Endothelial cell of umbilical vein (primary cell): ENCODE measurements around the gene ENTPD6. TPM values are rescaled to one million over a fixed set of nuclear protein-coding genes. Genes with fewer than 3 reads are reported as not detected.

Source experiments
- BruUV-seq: library from RNA; stranded (reverse); fragments of 400-500 nt; replicated peaks from 2 replicates; lab custom pipeline; 2021; lab: Mats Ljungman, UMichigan
- CTCF ChIA-PET: fragments of 300-600, 350-600 bp; sonication (Branson Sonifier 250); formaldehyde crosslinking; loops from one replicate; lab custom pipeline; 2021; ENCODE audit warnings: antibody characterized with exemption, inconsistent platforms; lab: Charles Lee
- POLR2A ChIA-PET: fragments of 300-600, 350-600 bp; sonication (Branson Sonifier 250); formaldehyde crosslinking; loops from one replicate; lab custom pipeline; 2021; ENCODE audit warnings: antibody characterized with exemption, inconsistent platforms; lab: Charles Lee
- DNase-seq: peaks from one replicate; pipeline ENCODE4 v3.0.0-alpha.2; 2011; ENCODE audit warnings: low read depth, low spot score
- FAIRE-seq: peaks from 2 replicates; lab custom pipeline; 2011; peaks lifted over from hg19 to GRCh38; lab: Jason Lieb, UNC
- H2AFZ ChIP-seq: 2 replicates; pipeline ENCODE4 v1.6.0; 2012; ENCODE audit warnings: low read depth, low read length, control low read depth, inconsistent platforms
- H3K27ac ChIP-seq: 2 replicates; pipeline ENCODE4 v1.5.1; 2011; ENCODE audit warnings: low read depth, mild to moderate bottlenecking, control low read depth, low read length, moderate library complexity; ENCODE audit not compliant: insufficient read depth
- H3K27me3 ChIP-seq, 2 experiments: 2 replicates each; pipeline versions ENCODE4 v1.6.0 to v1.6.1; 2011; ENCODE audit warnings: low read length in 2 of 2, mixed read lengths in 1 of 2; ENCODE audit not compliant: control insufficient read depth in 2 of 2, insufficient read depth in 2 of 2
- H3K36me3 ChIP-seq, 2 experiments: 2 replicates in 1 of 2; 3 replicates in 1 of 2; pipeline ENCODE4 v1.5.1; 2011; ENCODE audit warnings: low read length in 2 of 2, mild to moderate bottlenecking in 1 of 2, moderate library complexity in 1 of 2; ENCODE audit not compliant: control insufficient read depth in 2 of 2, insufficient read depth in 2 of 2; ENCODE audit errors: extremely low read depth in 1 of 2
- H3K4me1 ChIP-seq: 3 replicates; pipeline ENCODE4 v1.5.1; 2011; ENCODE audit warnings: mild to moderate bottlenecking, low read length; ENCODE audit not compliant: control insufficient read depth, insufficient read depth; ENCODE audit errors: extremely low read depth
- H3K4me2 ChIP-seq: 2 replicates; pipeline ENCODE4 v1.6.1; 2011; ENCODE audit warnings: low read length, control low read depth, mixed read lengths; ENCODE audit not compliant: insufficient read depth
- H3K4me3 ChIP-seq, 3 experiments: fragments of 200-600 bp in 1 of 3; sonication (generic), shearing (Covaris generic) in 1 of 3; replicated peaks in 1 of 3; 2 replicates each; pipeline ENCODE4 v1.5.1; 2011 to 2016; ENCODE audit warnings: control low read depth in 3 of 3, low read length in 3 of 3, mild to moderate bottlenecking in 2 of 3, inconsistent platforms in 1 of 3, low read depth in 1 of 3, moderate library complexity in 1 of 3; ENCODE audit not compliant: insufficient read depth in 1 of 3
- H3K79me2 ChIP-seq: 2 replicates; pipeline ENCODE4 v1.6.0; 2012; ENCODE audit warnings: low read length, inconsistent platforms; ENCODE audit not compliant: control insufficient read depth, insufficient read depth
- H3K9ac ChIP-seq: replicated peaks from 2 replicates; pipeline ENCODE3; 2011; ENCODE audit warnings: low read length, control low read depth; ENCODE audit not compliant: insufficient read depth; ENCODE audit errors: extremely low read depth
- H3K9me1 ChIP-seq: replicated peaks from 3 replicates; pipeline ENCODE4 v1.6.0; 2011; ENCODE audit warnings: mild to moderate bottlenecking, low read length; ENCODE audit not compliant: control insufficient read depth, insufficient read depth; ENCODE audit errors: extremely low read depth
- H3K9me3 ChIP-seq: replicated peaks from 2 replicates; pipeline ENCODE4 v1.5.1; 2012; ENCODE audit warnings: low read length, inconsistent platforms; ENCODE audit not compliant: control insufficient read depth, insufficient read depth
- H4K20me1 ChIP-seq: replicated peaks from 2 replicates; pipeline ENCODE3; 2011; ENCODE audit warnings: mild to moderate bottlenecking, low read length; ENCODE audit not compliant: control insufficient read depth, insufficient read depth; ENCODE audit errors: extremely low read depth
- CTCF ChIP-seq, 2 donors: IDR thresholded peaks; 1 replicate in 1 of 2; 2 replicates in 1 of 2; pipeline ENCODE4 v1.5.1; 2011; ENCODE audit warnings: low read length in 2 of 2, mild to moderate bottlenecking in 2 of 2, moderate library complexity in 2 of 2, control low read depth in 1 of 2, inconsistent platforms in 1 of 2, low read depth in 1 of 2; ENCODE audit not compliant: insufficient read depth in 1 of 2; ENCODE audit errors: extremely low read depth in 1 of 2
- EZH2 ChIP-seq: IDR thresholded peaks from 2 replicates; pipeline ENCODE4 v1.6.1; 2012; ENCODE audit warnings: borderline replicate concordance, low read depth, mild to moderate bottlenecking, moderate library complexity, low read length, inconsistent platforms; ENCODE audit not compliant: severe bottlenecking
- FOS ChIP-seq: IDR thresholded peaks from 2 replicates; pipeline ENCODE4 v1.6.1; 2011; ENCODE audit warnings: mild to moderate bottlenecking, low read length, moderate library complexity, borderline replicate concordance; ENCODE audit not compliant: insufficient read depth
- GATA2 ChIP-seq: IDR thresholded peaks from 2 replicates; pipeline ENCODE4 v1.7.0; 2011; ENCODE audit warnings: low read depth, mild to moderate bottlenecking, moderate library complexity, mixed read lengths, low read length; ENCODE audit not compliant: insufficient read length, insufficient read depth
- JUN ChIP-seq: IDR thresholded peaks from 2 replicates; pipeline ENCODE4 v1.6.1; 2011; ENCODE audit warnings: borderline replicate concordance, low read depth; ENCODE audit not compliant: insufficient read length, insufficient read depth
- MAX ChIP-seq: IDR thresholded peaks from 2 replicates; pipeline ENCODE4 v1.6.1; 2011; ENCODE audit not compliant: insufficient read depth, insufficient read length
- MYC ChIP-seq: IDR thresholded peaks from one replicate; pipeline ENCODE4 v1.6.1; 2011; ENCODE audit warnings: mild to moderate bottlenecking, low read depth, low read length
- POLR2A ChIP-seq: IDR thresholded peaks from 2 replicates; pipeline ENCODE4 v1.6.1; 2012; ENCODE audit warnings: low read depth, mild to moderate bottlenecking, control low read depth, low read length
- POLR2AphosphoS5 ChIP-seq: IDR thresholded peaks from 2 replicates; pipeline ENCODE4 v1.6.1; 2012; ENCODE audit warnings: low read depth, mild to moderate bottlenecking, control low read depth, low read length, moderate library complexity; ENCODE audit not compliant: insufficient read depth
- dilution Hi-C: fragments of 300-500 bp; cut with MboI; formaldehyde crosslinking; loops from one replicate; pipeline ENCODE4 v1.15.0; 2019; ENCODE audit warnings: low sequenced_read_pairs; ENCODE audit not compliant: extremely low pct_ligation_motif_present
- intact Hi-C: fragments of 100-400 bp; cut with micrococcal nuclease; formaldehyde crosslinking; loops from one replicate; pipeline ENCODE4 v1.10.0; 2022
- polyA plus RNA-seq, 4 experiments: library from polyadenylated mRNA; depleted of rRNA in 3 of 4; stranded (reverse) in 3 of 4; unstranded in 1 of 4; fragments of >200 nt; gene quantifications; 2 replicates each; pipeline versions ENCODE4 v1.2.1 to v1.2.3, GENCODE V29; 2011 to 2012; ENCODE audit warnings: missing spikeins in 1 of 4
- total RNA-seq: library from RNA; stranded (reverse); gene quantifications from 2 replicates; pipeline ENCODE4 v1.2.3, GENCODE V29; 2021

The ENTPD6 gene
- total and polyA plus RNA-seq, 2 donors (not counting 3 experiments of a cell fraction or from before 2014, with no cell fraction given) = 51.2 to 86.3 TPM

- Histone ChIP-seq H3K9ac (no peak overlapping the region), H3K9me1 (no peaks in the 10 kb centered on the region), H3K79me2 (no peaks in the 10 kb centered on the region), H4K20me1 (no peaks in the 10 kb centered on the region), H3K4me1 (peaks cover 2% of the 10 kb centered on the region), H3K27ac (no peak overlapping the region), H2AFZ (no peak overlapping the region), H3K4me3 (no peak overlapping the region), H3K4me2 (no peak overlapping the region), H3K27me3 (peaks cover 0 to 2% of the 10 kb centered on the region in 2 experiments), H3K36me3 (no peaks in the 10 kb centered on the region), H3K9me3 (no peaks in the 10 kb centered on the region)
- DNase-seq (no peak), FAIRE-seq (no peak)
- intact Hi-C loops = loop anchor here (10.0 kb wide), 1 partner anchor 1073 kb away; no protein-coding TSS in a partner anchor
- dilution Hi-C loops = no loop called here
- ChIA-PET POLR2A (no interaction called here), CTCF (interaction anchor here (1.0 to 1.5 kb wide), 12 partner anchors 8 to 184 kb away, joined by 3 to 8 read pairs (median 4); partner anchors contain the start of gene PYGB)
- BruUV-seq = no TSS peak
- no peak for TF ChIP-seq POLR2AphosphoS5
- TF ChIP-seq POLR2A = no peak
- TF ChIP-seq CTCF (IDR thresholded peaks at IDR 0.05; ENCODE audit: extremely low read depth in 1 of 2, insufficient read depth in 1 of 2, low read depth in 1 of 2, low read length in 2 of 2) = no peak
- TF ChIP-seq MAX = no peak
- no peak for TF ChIP-seq FOS
- no peak for TF ChIP-seq JUN
- TF ChIP-seq GATA2 = no peak
- no peak for TF ChIP-seq EZH2
- TF ChIP-seq MYC = no peak
Observed at GRCh38 chr20:25177890-25178321, 17.6 kb upstream of the ENTPD6 start.
